A549 (cell line): ENCODE measurements around the gene RTN4R. TPM values are rescaled to one million over a fixed set of nuclear protein-coding genes. Genes with fewer than 3 reads are reported as not detected.

Experiments used
- ATAC-seq, 2 experiments: fragments of 200-7000 bp in 1 of 2; fragments of >200 bp in 1 of 2; cut with Nextera tagmentation in 1 of 2; cut with Tn5 transposase in 1 of 2; 3 replicates each; pipeline versions ENCODE4 v1.8.0 to v1.9.1; 2018 to 2020; ENCODE audit warnings: mild to moderate bottlenecking in 1 of 2, moderate library complexity in 1 of 2
- CTCF ChIA-PET: fragments of 300-600 bp; sonication (Branson Sonifier 250); formaldehyde crosslinking; extraction: SDS; loops from one replicate; lab custom pipeline; 2021; ENCODE audit warnings: antibody characterized with exemption, inconsistent platforms; lab: Yijun Ruan, JAX
- POLR2A ChIA-PET: fragments of 350-600 bp; formaldehyde crosslinking; extraction: SDS; loops from one replicate; lab custom pipeline; 2021; ENCODE audit warnings: antibody characterized with exemption, inconsistent platforms; lab: Yijun Ruan, JAX
- DNase-seq, 2 experiments: peaks; one replicate each; pipeline versions ENCODE4 v3.0.0 to v3.0.0-alpha.2; 2011 to 2016; ENCODE audit warnings: low read depth in 1 of 2, low spot score in 1 of 2
- FAIRE-seq: peaks from 2 replicates; lab custom pipeline; 2011; peaks lifted over from hg19 to GRCh38; lab: Jason Lieb, UNC
- H3K27ac ChIP-seq, 2 experiments: fragments of >200 bp; sonication (Bioruptor Twin); formaldehyde crosslinking; 3 replicates each; pipeline ENCODE4 v1.5.1; 2016 to 2017
- H3K4me1 ChIP-seq: fragments of >200 bp; sonication (Bioruptor Twin); formaldehyde crosslinking; 3 replicates; pipeline ENCODE4 v1.6.1; 2016
- H3K4me2 ChIP-seq: fragments of >200 bp; sonication (Bioruptor Twin); formaldehyde crosslinking; 3 replicates; pipeline ENCODE4 v1.6.1; 2016
- H3K4me3 ChIP-seq: fragments of >200 bp; sonication (Bioruptor Twin); formaldehyde crosslinking; 3 replicates; pipeline ENCODE4 v1.5.1; 2016
- H3K9me3 ChIP-seq: fragments of >200 bp; sonication (Bioruptor Twin); formaldehyde crosslinking; 3 replicates; pipeline ENCODE4 v1.6.1; 2016
- BHLHE40 ChIP-seq: IDR thresholded peaks from 2 replicates; pipeline ENCODE4 v1.6.1; 2012; ENCODE audit warnings: low read depth, low read length, inconsistent platforms
- CBX8 ChIP-seq: fragments of 200-600 bp; sonication (generic); IDR thresholded peaks from 2 replicates; pipeline ENCODE4 v1.6.1; 2016
- EHF ChIP-seq: fragments of 250-450 bp; sonication (Bioruptor Pico); IDR thresholded peaks from 2 replicates; pipeline ENCODE4 v1.5.0; 2020; ENCODE audit warnings: mild to moderate bottlenecking
- EP300 ChIP-seq, 2 experiments: fragments of >200 bp; sonication (Bioruptor Twin); formaldehyde crosslinking; IDR thresholded peaks; 2 replicates in 1 of 2; 3 replicates in 1 of 2; pipeline ENCODE4 v1.6.1; 2016 to 2017
- FOSB ChIP-seq: fragments of 250-450 bp; sonication (Bioruptor Pico); IDR thresholded peaks from 2 replicates; pipeline ENCODE4 v1.5.0; 2020; ENCODE audit warnings: mild to moderate bottlenecking, moderate library complexity
- HEYL ChIP-seq: fragments of 250-450 bp; sonication (Bioruptor Pico); IDR thresholded peaks from 2 replicates; pipeline ENCODE4 v1.8.0; 2021; ENCODE audit warnings: mild to moderate bottlenecking, moderate library complexity
- HOXB13 ChIP-seq: fragments of 250-450 bp; sonication (Bioruptor Pico); IDR thresholded peaks from 2 replicates; pipeline ENCODE4 v1.5.0; 2020; ENCODE audit warnings: low read depth, mild to moderate bottlenecking, moderate library complexity
- JUN ChIP-seq, 2 experiments: fragments of >200 bp; sonication (Bioruptor Twin); formaldehyde crosslinking; IDR thresholded peaks; 2 replicates in 1 of 2; 3 replicates in 1 of 2; pipeline ENCODE4 v1.6.1; 2016 to 2017
- JUNB ChIP-seq: fragments of >200 bp; sonication (Bioruptor Twin); formaldehyde crosslinking; IDR thresholded peaks from 2 replicates; pipeline ENCODE4 v1.6.1; 2016
- NR3C1 ChIP-seq: fragments of >200 bp; sonication (Bioruptor Twin); formaldehyde crosslinking; IDR thresholded peaks from 3 replicates; pipeline ENCODE4 v1.6.1; 2017
- RFX5 ChIP-seq: fragments of 450-650 bp; IDR thresholded peaks from 2 replicates; pipeline ENCODE4 v1.7.1; 2014; ENCODE audit warnings: antibody characterized with exemption, mild to moderate bottlenecking, moderate library complexity
- SREBF2 ChIP-seq: fragments of 450-650 bp; IDR thresholded peaks from 2 replicates; pipeline ENCODE4 v1.6.1; 2014; ENCODE audit warnings: mild to moderate bottlenecking, moderate library complexity
- ZSCAN20 ChIP-seq: fragments of 250-450 bp; sonication (Bioruptor Pico); IDR thresholded peaks from 2 replicates; pipeline ENCODE4 v1.8.0; 2022; ENCODE audit warnings: mild to moderate bottlenecking, moderate library complexity
- WGBS: methylation state at CpG from one replicate; pipeline ENCODE4 v1.1.6; 2017; ENCODE audit errors: missing lambda C conversion rate; 5-methylcytosine and 5-hydroxymethylcytosine counted together
- polyA plus RNA-seq, 4 experiments: library from polyadenylated mRNA; depleted of rRNA in 3 of 4; stranded (reverse); fragments of >200 nt; fragmentation: RNase III in 1 of 4; extraction: RNeasy Plus Mini Kit Qiagen cat#74134 plus additional on column Dnase treatment in 1 of 4; gene quantifications; 2 replicates in 3 of 4; 3 replicates in 1 of 4; pipeline ENCODE4 v1.2.3, GENCODE V29; 2011 to 2017
- TF ChIP-seq, protein P1 (sequence below): fragments of 250-450 bp; sonication (Bioruptor Pico); IDR thresholded peaks from 2 replicates; pipeline ENCODE4 v1.5.0; 2021; ENCODE audit warnings: mild to moderate bottlenecking, moderate library complexity, borderline replicate concordance
- TF ChIP-seq, protein P2 (sequence below): fragments of 150-350 bp; IDR thresholded peaks from 2 replicates; pipeline ENCODE4 v1.6.1; 2014; ENCODE audit warnings: low read depth, mild to moderate bottlenecking, low read length
- TF ChIP-seq, protein P3 (sequence below): IDR thresholded peaks from 2 replicates; pipeline ENCODE4 v1.6.1; 2012; ENCODE audit warnings: low read depth, borderline replicate concordance
- TF ChIP-seq, protein P4 (sequence below): fragments of 200-600 bp; sonication (generic); IDR thresholded peaks from 2 replicates; pipeline ENCODE4 v1.6.1; 2016; ENCODE audit warnings: antibody characterized with exemption, mild to moderate bottlenecking, moderate library complexity

Gene RTN4R
- polyA plus RNA-seq, 2 of the 4 experiments (the other 2 are of a cell fraction), result 1.0 to 2.7 TPM

DNA sequence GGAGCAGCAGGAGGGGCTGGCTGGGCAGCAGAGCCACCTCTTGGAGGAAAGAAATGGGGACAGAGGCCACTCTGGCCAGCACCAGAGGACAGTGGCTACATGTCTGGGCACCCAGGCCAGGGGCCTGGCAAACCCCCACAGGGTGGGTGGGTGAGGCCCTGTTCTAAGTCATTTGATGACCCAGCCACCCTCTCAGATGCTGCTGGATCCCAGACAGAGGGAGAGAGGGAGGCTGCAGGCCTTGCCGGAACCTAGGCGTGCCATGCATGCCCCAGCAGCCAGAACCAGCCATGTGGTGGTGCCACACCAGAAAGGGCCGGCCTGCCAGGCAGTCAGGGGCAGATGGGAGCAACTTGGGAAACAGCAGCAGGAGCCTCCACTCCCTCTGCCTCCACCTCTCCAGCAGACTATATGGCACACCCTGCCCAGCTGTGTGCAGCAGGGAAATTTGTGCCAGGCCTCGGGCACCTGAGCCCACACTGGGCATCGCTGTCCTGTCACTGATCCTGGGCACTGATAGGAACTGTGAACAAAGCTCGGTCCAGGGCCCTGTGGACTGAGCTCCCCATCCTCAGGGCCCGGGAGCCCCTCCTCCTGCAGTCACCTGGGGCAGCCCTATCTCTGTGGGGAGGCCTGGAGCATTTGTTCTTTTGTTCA is 45.2 kb downstream of the RTN4R start:
- Histone ChIP-seq H3K4me1 (no peaks in the 10 kb centered on the region), H3K4me3 (no peak overlapping the region), H3K4me2 (no peak overlapping the region), H3K9me3 (no peaks in the 10 kb centered on the region), H3K27ac (no peak overlapping the region)
- DNase-seq, result no peak
- no peak for FAIRE-seq
- TF ChIP-seq, protein P1, sequence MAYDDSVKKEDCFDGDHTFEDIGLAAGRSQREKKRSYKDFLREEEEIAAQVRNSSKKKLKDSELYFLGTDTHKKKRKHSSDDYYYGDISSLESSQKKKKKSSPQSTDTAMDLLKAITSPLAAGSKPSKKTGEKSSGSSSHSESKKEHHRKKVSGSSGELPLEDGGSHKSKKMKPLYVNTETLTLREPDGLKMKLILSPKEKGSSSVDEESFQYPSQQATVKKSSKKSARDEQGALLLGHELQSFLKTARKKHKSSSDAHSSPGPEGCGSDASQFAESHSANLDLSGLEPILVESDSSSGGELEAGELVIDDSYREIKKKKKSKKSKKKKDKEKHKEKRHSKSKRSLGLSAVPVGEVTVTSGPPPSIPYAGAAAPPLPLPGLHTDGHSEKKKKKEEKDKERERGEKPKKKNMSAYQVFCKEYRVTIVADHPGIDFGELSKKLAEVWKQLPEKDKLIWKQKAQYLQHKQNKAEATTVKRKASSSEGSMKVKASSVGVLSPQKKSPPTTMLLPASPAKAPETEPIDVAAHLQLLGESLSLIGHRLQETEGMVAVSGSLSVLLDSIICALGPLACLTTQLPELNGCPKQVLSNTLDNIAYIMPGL (CRISPR knock-in tag), result no peak
- TF ChIP-seq, protein P2, sequence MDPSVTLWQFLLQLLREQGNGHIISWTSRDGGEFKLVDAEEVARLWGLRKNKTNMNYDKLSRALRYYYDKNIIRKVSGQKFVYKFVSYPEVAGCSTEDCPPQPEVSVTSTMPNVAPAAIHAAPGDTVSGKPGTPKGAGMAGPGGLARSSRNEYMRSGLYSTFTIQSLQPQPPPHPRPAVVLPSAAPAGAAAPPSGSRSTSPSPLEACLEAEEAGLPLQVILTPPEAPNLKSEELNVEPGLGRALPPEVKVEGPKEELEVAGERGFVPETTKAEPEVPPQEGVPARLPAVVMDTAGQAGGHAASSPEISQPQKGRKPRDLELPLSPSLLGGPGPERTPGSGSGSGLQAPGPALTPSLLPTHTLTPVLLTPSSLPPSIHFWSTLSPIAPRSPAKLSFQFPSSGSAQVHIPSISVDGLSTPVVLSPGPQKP, result no peak
- no peak for TF ChIP-seq HEYL (CRISPR knock-in tag)
- TF ChIP-seq ZSCAN20 (CRISPR knock-in tag), result no peak
- TF ChIP-seq EP300 (IDR thresholded peaks at IDR 0.05), result no peak
- TF ChIP-seq FOSB (CRISPR knock-in tag), result no peak
- no peak for TF ChIP-seq RFX5
- no peak for TF ChIP-seq EHF (CRISPR knock-in tag)
- no peak for TF ChIP-seq CBX8
- TF ChIP-seq, protein P3, sequence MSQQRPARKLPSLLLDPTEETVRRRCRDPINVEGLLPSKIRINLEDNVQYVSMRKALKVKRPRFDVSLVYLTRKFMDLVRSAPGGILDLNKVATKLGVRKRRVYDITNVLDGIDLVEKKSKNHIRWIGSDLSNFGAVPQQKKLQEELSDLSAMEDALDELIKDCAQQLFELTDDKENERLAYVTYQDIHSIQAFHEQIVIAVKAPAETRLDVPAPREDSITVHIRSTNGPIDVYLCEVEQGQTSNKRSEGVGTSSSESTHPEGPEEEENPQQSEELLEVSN, result no peak
- ATAC-seq, result no peak
- ChIA-PET CTCF (interaction anchor here (1.0 to 1.3 kb wide), 2 partner anchors 16 to 66 kb away, joined by 3 read pairs; no protein-coding TSS in a partner anchor), POLR2A (no interaction called here)
- WGBS, result 64% methylated on average over 6 of the region's 7 CpGs

DNA sequence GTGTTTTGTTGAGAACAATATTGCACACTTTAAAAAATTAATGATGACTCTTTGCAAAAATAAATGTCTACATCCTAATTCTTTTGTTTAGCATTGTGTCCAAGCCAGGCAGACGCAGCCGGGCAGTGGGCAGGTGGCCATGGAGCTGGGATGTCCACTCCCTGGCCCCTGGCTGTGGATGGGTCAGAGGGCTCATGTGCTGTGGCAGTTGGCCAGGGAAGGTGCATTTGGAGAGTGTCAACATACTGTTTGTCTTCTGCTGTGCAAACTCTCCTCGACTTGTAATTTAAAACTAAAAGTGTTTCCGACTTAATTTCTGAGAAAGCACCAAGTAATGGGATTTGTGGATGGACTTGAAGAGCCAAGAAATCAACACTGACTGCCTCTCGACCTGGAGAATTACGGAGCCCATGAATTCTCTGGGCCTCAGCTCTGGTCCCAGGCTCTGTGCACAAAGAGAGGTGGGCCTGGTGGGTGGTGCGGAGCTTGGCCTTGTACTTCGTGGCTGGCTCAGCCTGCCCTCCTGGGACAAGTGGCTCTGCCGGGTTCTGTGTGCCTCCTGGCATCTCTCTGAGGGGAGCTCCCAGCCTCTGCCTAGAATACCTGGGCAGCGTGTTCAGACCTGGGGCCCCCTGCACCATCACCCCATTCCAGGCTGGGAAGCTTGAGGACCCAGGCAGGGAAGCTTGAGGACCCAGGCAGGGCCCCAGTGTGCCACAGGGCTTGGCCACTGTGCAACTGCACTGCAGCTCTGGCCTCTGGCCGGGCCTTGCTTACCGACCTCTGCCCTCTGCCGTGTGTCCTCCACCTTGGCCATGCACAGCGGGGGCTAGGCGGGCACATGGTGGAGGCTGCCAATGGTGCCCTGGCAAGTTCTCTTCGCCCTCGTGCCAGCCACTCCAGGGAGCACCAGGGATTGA is 46.4 kb downstream of the RTN4R start:
- ATAC-seq (no peak), FAIRE-seq (no peak), DNase-seq (no peak)
- H3K4me1 ChIP-seq, result peaks cover 6% of the 10 kb centered on the region; the same call in 1 of the 3 replicates
- no peak overlapping the region for H3K4me3 ChIP-seq
- no peak overlapping the region for H3K4me2 ChIP-seq
- ChIA-PET POLR2A (no interaction called here), CTCF (no interaction called here)
- no peak overlapping the region for H3K27ac ChIP-seq
- TF ChIP-seq HOXB13 (CRISPR knock-in tag) (no peak), SREBF2 (no peak), JUNB (no peak), HEYL (CRISPR knock-in tag) (no peak), NR3C1 (no peak), BHLHE40 (no peak), JUN (IDR thresholded peaks at IDR 0.05) (no peak)
- TF ChIP-seq, protein P3, result no peak
- TF ChIP-seq, protein P4, sequence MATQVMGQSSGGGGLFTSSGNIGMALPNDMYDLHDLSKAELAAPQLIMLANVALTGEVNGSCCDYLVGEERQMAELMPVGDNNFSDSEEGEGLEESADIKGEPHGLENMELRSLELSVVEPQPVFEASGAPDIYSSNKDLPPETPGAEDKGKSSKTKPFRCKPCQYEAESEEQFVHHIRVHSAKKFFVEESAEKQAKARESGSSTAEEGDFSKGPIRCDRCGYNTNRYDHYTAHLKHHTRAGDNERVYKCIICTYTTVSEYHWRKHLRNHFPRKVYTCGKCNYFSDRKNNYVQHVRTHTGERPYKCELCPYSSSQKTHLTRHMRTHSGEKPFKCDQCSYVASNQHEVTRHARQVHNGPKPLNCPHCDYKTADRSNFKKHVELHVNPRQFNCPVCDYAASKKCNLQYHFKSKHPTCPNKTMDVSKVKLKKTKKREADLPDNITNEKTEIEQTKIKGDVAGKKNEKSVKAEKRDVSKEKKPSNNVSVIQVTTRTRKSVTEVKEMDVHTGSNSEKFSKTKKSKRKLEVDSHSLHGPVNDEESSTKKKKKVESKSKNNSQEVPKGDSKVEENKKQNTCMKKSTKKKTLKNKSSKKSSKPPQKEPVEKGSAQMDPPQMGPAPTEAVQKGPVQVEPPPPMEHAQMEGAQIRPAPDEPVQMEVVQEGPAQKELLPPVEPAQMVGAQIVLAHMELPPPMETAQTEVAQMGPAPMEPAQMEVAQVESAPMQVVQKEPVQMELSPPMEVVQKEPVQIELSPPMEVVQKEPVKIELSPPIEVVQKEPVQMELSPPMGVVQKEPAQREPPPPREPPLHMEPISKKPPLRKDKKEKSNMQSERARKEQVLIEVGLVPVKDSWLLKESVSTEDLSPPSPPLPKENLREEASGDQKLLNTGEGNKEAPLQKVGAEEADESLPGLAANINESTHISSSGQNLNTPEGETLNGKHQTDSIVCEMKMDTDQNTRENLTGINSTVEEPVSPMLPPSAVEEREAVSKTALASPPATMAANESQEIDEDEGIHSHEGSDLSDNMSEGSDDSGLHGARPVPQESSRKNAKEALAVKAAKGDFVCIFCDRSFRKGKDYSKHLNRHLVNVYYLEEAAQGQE, result no peak
- H3K9me3 ChIP-seq, result no peaks in the 10 kb centered on the region
- 70% methylated on average over 12 of the region's 17 CpGs for WGBS
